Vein endothelial cell (primary cell): ENCODE measurements around the gene SLC17A2. TPM values are rescaled to one million over a fixed set of nuclear protein-coding genes. Genes with fewer than 3 reads are reported as not detected.

Experiments
- total RNA-seq: library from RNA; depleted of rRNA; stranded (reverse); fragments of >200 nt; gene quantifications from 2 replicates; pipeline ENCODE4 v1.2.3, GENCODE V29; 2012

SLC17A2 gene
- not detected in 2 replicates for total RNA-seq

GRCh38 chr6:25930532-25931410 lies at the start of gene SLC17A2:
TSS of gene SLC17A2 (minus strand) at chr6:25930691. CDS start at chr6:25925796, 4,895 bp downstream.

GRCh38 chr6:25962149-25963127 lies 31.9 kb upstream of the SLC17A2 start, which contains the start of gene TRIM38:
TSS of gene TRIM38 (plus strand) at chr6:25962802. CDS start at chr6:25966523, 3,721 bp downstream.

GRCh38 chr6:25874118-25874517 lies 56.4 kb downstream of the SLC17A2 start, which contains the start of gene SLC17A3:
TSS of gene SLC17A3 (minus strand) at chr6:25874243. CDS start at chr6:25868387, 5,856 bp downstream.

Other genes with a start within 250 kb of the SLC17A2 start
- not detected in 2 replicates for gene SLC17A4, start 175.9 kb downstream of the SLC17A2 start, total RNA-seq
- not detected in 2 replicates for gene SLC17A1, start 98.6 kb downstream of the SLC17A2 start, total RNA-seq
- not detected in 2 replicates for gene SLC17A3, start 56.4 kb downstream of the SLC17A2 start, total RNA-seq
- gene TRIM38, start 32.1 kb upstream of the SLC17A2 start, total RNA-seq = 9.1 and 11.8 TPM in 2 replicates
- 3.3 TPM in 2 replicates for gene HFE, start 156.7 kb upstream of the SLC17A2 start, total RNA-seq